ENCODE measurements around the gene TNFSF4.

The TNFSF4 gene

GRCh38 chr1:173208868-173209267 is 1.7 kb upstream of the TNFSF4 start:
- H3K27ac ChIP-seq (ENCODE audit: low read length): no peak overlapping the region
- no peaks in the 10 kb centered on the region for H3K36me3 ChIP-seq (ENCODE audit: control insufficient read depth, low read depth, low read length)
- no peaks in the 10 kb centered on the region for H3K9me3 ChIP-seq (ENCODE audit: control insufficient read depth, low read depth, low read length)
- H3K4me3 ChIP-seq (ENCODE audit: low read length): no peak overlapping the region
- no peak overlapping the region for H3K9ac ChIP-seq (ENCODE audit: low read length)
- peaks cover 4% of the 10 kb centered on the region for H3K4me1 ChIP-seq (ENCODE audit: control insufficient read depth, low read depth, low read length)
- H3K27me3 ChIP-seq (ENCODE audit: control insufficient read depth, insufficient read depth, low read length): peaks cover 37% of the 10 kb centered on the region

GRCh38 chr1:173208146-173208545 is 1.0 kb upstream of the TNFSF4 start:
- H3K4me1 ChIP-seq (ENCODE audit: control insufficient read depth, low read depth, low read length): peaks cover 5% of the 10 kb centered on the region
- H3K27ac ChIP-seq (ENCODE audit: low read length): no peak overlapping the region
- H3K9me3 ChIP-seq (ENCODE audit: control insufficient read depth, low read depth, low read length): no peaks in the 10 kb centered on the region
- H3K4me3 ChIP-seq (ENCODE audit: low read length): no peak overlapping the region
- H3K9ac ChIP-seq (ENCODE audit: low read length): no peak overlapping the region
- peaks cover 37% of the 10 kb centered on the region for H3K27me3 ChIP-seq (ENCODE audit: control insufficient read depth, insufficient read depth, low read length)
- H3K36me3 ChIP-seq (ENCODE audit: control insufficient read depth, low read depth, low read length): no peaks in the 10 kb centered on the region

GRCh38 chr1:173205146-173206051 is 1.7 kb downstream of the TNFSF4 start:
- Histone ChIP-seq H3K27me3 (ENCODE audit: control insufficient read depth, insufficient read depth, low read length) (peaks cover 17% of the 10 kb centered on the region), H3K4me1 (ENCODE audit: control insufficient read depth, low read depth, low read length) (peaks cover 9% of the 10 kb centered on the region), H3K36me3 (ENCODE audit: control insufficient read depth, low read depth, low read length) (no peaks in the 10 kb centered on the region), H3K27ac (ENCODE audit: low read length) (no peak overlapping the region), H3K4me3 (ENCODE audit: low read length) (no peak overlapping the region), H3K9me3 (ENCODE audit: control insufficient read depth, low read depth, low read length) (no peaks in the 10 kb centered on the region), H3K9ac (ENCODE audit: low read length) (no peak overlapping the region)

DNA sequence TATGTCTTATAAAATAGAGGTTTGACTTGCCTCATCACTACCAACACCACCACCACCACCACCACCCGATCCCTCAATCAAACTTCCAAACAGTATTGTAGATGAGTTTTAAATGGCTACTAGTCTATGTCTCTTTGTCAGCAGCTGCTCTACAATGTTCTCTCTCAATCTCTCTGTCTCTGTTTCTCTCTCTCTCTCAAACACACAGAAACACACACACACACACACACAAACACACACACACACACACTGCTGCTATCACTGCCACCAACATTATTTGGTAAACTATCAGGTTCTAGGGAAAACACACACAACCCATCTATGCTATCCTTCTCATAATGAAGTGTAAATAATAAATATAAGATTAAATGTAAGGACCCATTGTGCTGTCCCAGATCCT is 2.4 kb downstream of the TNFSF4 start:
- Histone ChIP-seq H3K36me3 (ENCODE audit: control insufficient read depth, low read depth, low read length) (no peaks in the 10 kb centered on the region), H3K9me3 (ENCODE audit: control insufficient read depth, low read depth, low read length) (no peaks in the 10 kb centered on the region), H3K4me3 (ENCODE audit: low read length) (no peak overlapping the region), H3K9ac (ENCODE audit: low read length) (no peak overlapping the region), H3K27ac (ENCODE audit: low read length) (no peak overlapping the region), H3K27me3 (ENCODE audit: control insufficient read depth, insufficient read depth, low read length) (peaks cover 10% of the 10 kb centered on the region), H3K4me1 (ENCODE audit: control insufficient read depth, low read depth, low read length) (peaks cover 9% of the 10 kb centered on the region)

DNA sequence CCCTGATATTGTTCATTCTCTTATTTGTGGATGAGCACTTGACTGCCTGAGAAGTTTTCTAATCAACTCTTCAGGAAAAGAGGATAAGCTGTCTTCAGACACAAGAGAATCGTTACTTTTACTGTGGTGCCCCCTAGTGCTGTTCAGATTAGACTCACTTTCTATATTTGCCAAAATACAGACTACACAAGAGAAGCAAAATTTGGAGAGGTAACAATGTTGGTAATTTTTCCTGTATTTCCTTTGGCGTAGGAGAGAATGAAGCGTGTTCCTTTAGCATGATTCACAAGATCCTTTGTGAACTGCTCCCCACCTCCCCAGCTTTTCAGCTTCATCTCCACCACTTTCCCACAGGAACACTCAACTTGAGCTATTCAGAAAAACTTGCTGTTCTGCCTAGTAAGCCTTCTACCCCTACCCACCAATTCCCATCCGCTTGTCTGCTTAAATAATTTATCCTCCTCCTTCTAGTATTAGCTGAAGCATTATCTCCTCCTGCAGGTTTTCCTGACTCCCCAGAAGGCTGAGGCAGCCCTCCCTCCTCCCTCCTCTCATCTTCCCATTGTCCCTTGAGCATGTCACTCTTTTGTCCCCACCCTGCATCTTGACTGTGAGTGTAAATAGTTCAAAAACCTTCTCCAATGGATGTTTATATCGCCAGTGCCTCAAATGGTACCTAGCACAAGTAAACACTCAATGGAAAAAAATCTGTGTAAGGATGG is 4.5 kb downstream of the TNFSF4 start:
- H3K27ac ChIP-seq (ENCODE audit: low read length): no peak overlapping the region
- no peak overlapping the region for H3K9ac ChIP-seq (ENCODE audit: low read length)

GRCh38 chr1:173201969-173202368 is 5.2 kb downstream of the TNFSF4 start:
- Histone ChIP-seq H3K9ac (ENCODE audit: low read length) (no peak overlapping the region), H3K36me3 (ENCODE audit: control insufficient read depth, low read depth, low read length) (no peaks in the 10 kb centered on the region)

More for the DNA sequence above, 4.5 kb downstream of the TNFSF4 start:
- Histone ChIP-seq H3K9me3 (ENCODE audit: control insufficient read depth, low read depth, low read length) (no peaks in the 10 kb centered on the region), H3K27me3 (ENCODE audit: control insufficient read depth, insufficient read depth, low read length) (no peaks in the 10 kb centered on the region), H3K4me3 (ENCODE audit: low read length) (no peak overlapping the region), H3K36me3 (ENCODE audit: control insufficient read depth, low read depth, low read length) (no peaks in the 10 kb centered on the region), H3K4me1 (ENCODE audit: control insufficient read depth, low read depth, low read length) (peaks cover 9% of the 10 kb centered on the region)

DNA sequence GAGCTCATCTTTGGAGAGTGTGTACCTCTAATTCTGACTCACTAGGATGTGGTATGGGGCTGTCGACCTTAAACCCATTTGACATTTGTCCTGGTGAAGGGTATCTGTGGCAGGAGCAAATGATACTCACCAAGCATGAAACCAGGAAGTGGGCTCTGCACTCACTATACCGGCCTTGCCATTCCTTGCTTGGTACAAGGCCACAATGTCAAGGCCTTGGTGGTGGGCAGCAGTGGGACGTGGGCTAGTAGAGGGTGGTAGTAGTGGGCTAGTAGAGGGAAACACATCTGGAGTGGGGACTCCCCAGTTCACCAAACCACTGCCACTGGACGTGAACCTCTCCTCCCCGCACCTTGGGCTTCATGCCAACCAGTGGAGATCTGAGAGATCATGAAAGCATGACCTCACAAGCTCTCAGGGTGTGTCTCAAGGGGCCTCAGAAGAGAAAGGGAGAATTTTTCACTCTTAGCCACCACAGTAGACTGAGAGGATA is 11.5 kb downstream of the TNFSF4 start:
- no peak overlapping the region for H3K27ac ChIP-seq (ENCODE audit: low read length)
- no peaks in the 10 kb centered on the region for H3K4me1 ChIP-seq (ENCODE audit: control insufficient read depth, low read depth, low read length)
- no peaks in the 10 kb centered on the region for H3K36me3 ChIP-seq (ENCODE audit: control insufficient read depth, low read depth, low read length)
- no peak overlapping the region for H3K4me3 ChIP-seq (ENCODE audit: low read length)
- H3K9me3 ChIP-seq (ENCODE audit: control insufficient read depth, low read depth, low read length): no peaks in the 10 kb centered on the region
- no peaks in the 10 kb centered on the region for H3K27me3 ChIP-seq (ENCODE audit: control insufficient read depth, insufficient read depth, low read length)
- H3K9ac ChIP-seq (ENCODE audit: low read length): no peak overlapping the region

More at GRCh38 chr1:173201969-173202368, 5.2 kb downstream of the TNFSF4 start:
- Histone ChIP-seq H3K9me3 (ENCODE audit: control insufficient read depth, low read depth, low read length) (no peaks in the 10 kb centered on the region), H3K27ac (ENCODE audit: low read length) (no peak overlapping the region), H3K27me3 (ENCODE audit: control insufficient read depth, insufficient read depth, low read length) (no peaks in the 10 kb centered on the region), H3K4me1 (ENCODE audit: control insufficient read depth, low read depth, low read length) (peaks cover 9% of the 10 kb centered on the region), H3K4me3 (ENCODE audit: low read length) (no peak overlapping the region)

DNA sequence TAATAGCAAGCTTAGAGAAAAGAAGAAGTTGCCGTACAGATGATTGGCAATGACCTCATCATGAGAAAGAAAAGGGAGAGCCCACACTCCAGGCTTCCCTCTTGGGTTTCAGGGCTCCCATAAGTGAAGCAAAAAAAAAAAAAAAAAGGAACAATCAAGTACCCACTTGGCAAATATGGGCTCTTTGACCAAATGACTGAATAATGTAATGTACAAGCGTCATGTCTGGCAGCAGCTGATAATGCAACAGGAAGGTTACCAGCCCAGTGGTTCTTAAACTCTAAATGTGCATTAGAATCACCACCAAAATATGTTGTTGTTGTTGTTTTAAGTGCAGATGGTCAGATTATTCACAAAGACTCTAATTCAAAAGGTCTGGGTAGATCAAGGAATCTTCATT is 13.5 kb downstream of the TNFSF4 start:
- H3K36me3 ChIP-seq (ENCODE audit: control insufficient read depth, low read depth, low read length): no peaks in the 10 kb centered on the region
- H3K4me1 ChIP-seq (ENCODE audit: control insufficient read depth, low read depth, low read length): no peaks in the 10 kb centered on the region
- no peaks in the 10 kb centered on the region for H3K9me3 ChIP-seq (ENCODE audit: control insufficient read depth, low read depth, low read length)
- no peaks in the 10 kb centered on the region for H3K27me3 ChIP-seq (ENCODE audit: control insufficient read depth, insufficient read depth, low read length)
- H3K27ac ChIP-seq (ENCODE audit: low read length): no peak overlapping the region
- no peak overlapping the region for H3K9ac ChIP-seq (ENCODE audit: low read length)
- H3K4me3 ChIP-seq (ENCODE audit: low read length): no peak overlapping the region

- Histone ChIP-seq H3K9ac (ENCODE audit: low read length) (no peak overlapping the region), H3K27ac (ENCODE audit: low read length) (no peak overlapping the region), H3K4me1 (ENCODE audit: control insufficient read depth, low read depth, low read length) (no peaks in the 10 kb centered on the region)
Measured at GRCh38 chr1:173191011-173191705, 16.0 kb downstream of the TNFSF4 start.

GRCh38 chr1:173190101-173190936 is 16.8 kb downstream of the TNFSF4 start:
- Histone ChIP-seq H3K27ac (ENCODE audit: low read length) (no peak overlapping the region), H3K9ac (ENCODE audit: low read length) (no peak overlapping the region), H3K9me3 (ENCODE audit: control insufficient read depth, low read depth, low read length) (no peaks in the 10 kb centered on the region)

More at GRCh38 chr1:173191011-173191705, 16.0 kb downstream of the TNFSF4 start:
- no peaks in the 10 kb centered on the region for H3K36me3 ChIP-seq (ENCODE audit: control insufficient read depth, low read depth, low read length)
- H3K4me3 ChIP-seq (ENCODE audit: low read length): no peak overlapping the region
- H3K27me3 ChIP-seq (ENCODE audit: control insufficient read depth, insufficient read depth, low read length): no peaks in the 10 kb centered on the region
- H3K9me3 ChIP-seq (ENCODE audit: control insufficient read depth, low read depth, low read length): no peaks in the 10 kb centered on the region

More at GRCh38 chr1:173190101-173190936, 16.8 kb downstream of the TNFSF4 start:
- Histone ChIP-seq H3K4me3 (ENCODE audit: low read length) (no peak overlapping the region), H3K4me1 (ENCODE audit: control insufficient read depth, low read depth, low read length) (no peaks in the 10 kb centered on the region), H3K27me3 (ENCODE audit: control insufficient read depth, insufficient read depth, low read length) (no peaks in the 10 kb centered on the region), H3K36me3 (ENCODE audit: control insufficient read depth, low read depth, low read length) (no peaks in the 10 kb centered on the region)
